Head of caudate nucleus (tissue), 42 donors: ENCODE measurements around the gene PTPRF.

Source experiments
- DNase-seq, 42 donors: peaks; one replicate each; pipeline versions ENCODE4 v3.0.0 to v3.0.0-alpha.2; 2020 to 2021; ENCODE audit warnings: mixed read lengths in 7 of 42
- intact Hi-C: fragments of 100-400 bp; cut with DNase I; formaldehyde crosslinking; loops from one replicate; pipeline ENCODE4 v1.15.0; 2022

Gene PTPRF

GRCh38 chr1:43613075-43613942 is 82.6 kb downstream of the PTPRF start:
- intact Hi-C loops: no loop called here
- DNase-seq: no peak

- no peak for DNase-seq
- intact Hi-C loops: no loop called here
Observed at GRCh38 chr1:43614211-43614610, 83.5 kb downstream of the PTPRF start.

- no peak for DNase-seq
- intact Hi-C loops: no loop called here
Observed at GRCh38 chr1:43614891-43615290, 84.2 kb downstream of the PTPRF start.

GRCh38 chr1:43616383-43616782 is 85.7 kb downstream of the PTPRF start:
- intact Hi-C loops: no loop called here
- no peak for DNase-seq

GRCh38 chr1:43617011-43617410 is 86.3 kb downstream of the PTPRF start:
- DNase-seq: no peak
- intact Hi-C loops: no loop called here

- intact Hi-C loops: no loop called here
- no peak for DNase-seq
Observed at GRCh38 chr1:43617668-43618067, 87.0 kb downstream of the PTPRF start.

GRCh38 chr1:43618521-43619313 is 88.0 kb downstream of the PTPRF start:
- intact Hi-C loops: no loop called here
- no peak for DNase-seq

GRCh38 chr1:43619314-43619790 is 88.7 kb downstream of the PTPRF start:
- no peak for DNase-seq
- intact Hi-C loops: no loop called here

GRCh38 chr1:43619996-43620920 is 89.6 kb downstream of the PTPRF start:
- no peak for DNase-seq
- intact Hi-C loops: no loop called here

GRCh38 chr1:43620956-43621355 is 90.3 kb downstream of the PTPRF start:
- intact Hi-C loops: no loop called here
- peak in 1 of 42 donors; percentile 4 for DNase-seq

- intact Hi-C loops: no loop called here
Observed at GRCh38 chr1:43621386-43621785, 90.7 kb downstream of the PTPRF start.

GRCh38 chr1:43621861-43622260 is 91.2 kb downstream of the PTPRF start:
- intact Hi-C loops: no loop called here
- no peak for DNase-seq

More at GRCh38 chr1:43621386-43621785, 90.7 kb downstream of the PTPRF start:
- no peak for DNase-seq

- peak in 16 of 42 donors; percentile 9 to 51 (median 30) for DNase-seq
- intact Hi-C loops: no loop called here
Observed at GRCh38 chr1:43622471-43622870, 91.8 kb downstream of the PTPRF start.

- no peak for DNase-seq
- intact Hi-C loops: no loop called here
Observed at GRCh38 chr1:43622901-43623780, 92.5 kb downstream of the PTPRF start.

- intact Hi-C loops: no loop called here
- peak in 16 of 42 donors; percentile 12 to 63 (median 28) for DNase-seq
Observed at GRCh38 chr1:43625063-43625780, 94.5 kb downstream of the PTPRF start.

- intact Hi-C loops: no loop called here
Observed at GRCh38 chr1:43632135-43632670, 101.5 kb downstream of the PTPRF start.

GRCh38 chr1:43634721-43635120 is 104.0 kb downstream of the PTPRF start:
- intact Hi-C loops: no loop called here
- DNase-seq: no peak

More at GRCh38 chr1:43632135-43632670, 101.5 kb downstream of the PTPRF start:
- DNase-seq: no peak
